ENCODE results near the gene EBNA1BP2.
"Not testable (repeated sequence)": the region's sequence is repeated elsewhere in the genome, so short reads cannot be mapped to it uniquely, and the experiment has no call there.

Gene EBNA1BP2

DNA sequence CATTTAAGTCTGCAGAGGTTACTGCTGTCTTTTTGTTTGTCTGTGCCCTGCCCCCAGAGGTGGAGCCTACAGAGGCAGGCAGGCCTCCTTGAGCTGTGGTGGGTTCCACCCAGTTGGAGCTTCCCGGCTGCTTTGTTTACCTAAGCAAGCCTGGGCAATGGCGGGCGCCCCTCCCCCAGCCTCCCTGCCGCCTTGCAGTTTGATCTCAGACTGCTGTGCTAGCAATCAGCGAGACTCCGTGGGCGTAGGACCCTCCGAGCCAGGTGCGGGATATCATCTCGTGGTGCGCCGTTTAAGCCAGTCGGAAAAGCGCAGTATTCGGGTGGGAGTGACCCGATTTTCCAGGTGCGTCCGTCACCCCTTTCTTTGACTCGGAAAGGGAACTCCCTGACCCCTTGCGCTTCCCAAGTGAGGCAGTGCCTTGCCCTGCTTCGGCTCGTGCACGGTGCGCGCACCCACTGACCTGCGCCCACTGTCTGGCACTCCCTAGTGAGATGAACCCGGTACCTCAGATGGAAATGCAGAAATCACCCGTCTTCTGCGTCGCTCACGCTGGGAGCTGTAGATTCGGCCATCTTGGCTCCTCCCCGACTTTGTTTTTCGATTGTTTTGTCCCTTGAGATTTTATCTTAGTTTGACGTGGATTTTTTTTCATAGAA is 52.0 kb downstream of the EBNA1BP2 start:
- ATAC-seq, DNase-seq: not testable (repeated sequence)
